Trophoblast cell (in vitro differentiated cells and primary cell): ENCODE data around the gene CAPS.
"Not testable (repeated sequence)": the region's sequence is repeated elsewhere in the genome, so short reads cannot be mapped to it uniquely, and the experiment has no call there.

ENCODE experiments used
- DNase-seq, 2 donors: peaks; one replicate each; pipeline ENCODE4 v3.0.0-alpha.2; 2016
- H2AFZ ChIP-seq: 2 replicates; pipeline ENCODE4 v1.6.1; 2013; ENCODE audit warnings: low read length, moderate library complexity, mild to moderate bottlenecking; ENCODE audit not compliant: insufficient read depth, poor library complexity
- H2AK5ac ChIP-seq: 2 replicates; pipeline ENCODE4 v1.6.1; 2013; ENCODE audit warnings: mild to moderate bottlenecking, low read length
- H2BK120ac ChIP-seq: 2 replicates; pipeline ENCODE4 v1.6.1; 2013; ENCODE audit warnings: low read length, mild to moderate bottlenecking, moderate library complexity; ENCODE audit not compliant: insufficient read depth, poor library complexity
- H2BK12ac ChIP-seq: 2 replicates; pipeline ENCODE4 v1.6.1; 2013; ENCODE audit warnings: mild to moderate bottlenecking, low read length, moderate library complexity
- H2BK5ac ChIP-seq: 2 replicates; pipeline ENCODE4 v1.6.1; 2013; ENCODE audit warnings: low read length, low read depth, moderate library complexity, mild to moderate bottlenecking; ENCODE audit not compliant: poor library complexity
- H3K14ac ChIP-seq: 2 replicates; pipeline ENCODE4 v1.6.1; 2013; ENCODE audit warnings: mild to moderate bottlenecking, low read length
- H3K18ac ChIP-seq: 2 replicates; pipeline ENCODE4 v1.6.1; 2013; ENCODE audit warnings: mild to moderate bottlenecking, low read length
- H3K23ac ChIP-seq: 2 replicates; pipeline ENCODE4 v1.6.1; 2013; ENCODE audit warnings: low read length
- H3K27ac ChIP-seq: 2 replicates; pipeline ENCODE4 v1.5.1; 2013; ENCODE audit warnings: low read depth, mild to moderate bottlenecking, inconsistent platforms, low read length, moderate library complexity
- H3K27me3 ChIP-seq: 2 replicates; pipeline ENCODE4 v1.6.1; 2013; ENCODE audit warnings: inconsistent platforms, mild to moderate bottlenecking, low read length, moderate library complexity; ENCODE audit not compliant: insufficient read depth
- H3K36me3 ChIP-seq, 2 experiments: 1 replicate in 1 of 2; 2 replicates in 1 of 2; pipeline ENCODE4 v1.6.1; 2013; ENCODE audit warnings: low read length in 2 of 2, mild to moderate bottlenecking in 2 of 2, moderate library complexity in 1 of 2; ENCODE audit not compliant: insufficient read depth in 2 of 2, control insufficient read depth in 1 of 2
- H3K4ac ChIP-seq: 2 replicates; pipeline ENCODE4 v1.6.1; 2013; ENCODE audit warnings: low read depth, mild to moderate bottlenecking, low read length, moderate library complexity
- H3K4me1 ChIP-seq, 2 experiments: 1 replicate in 1 of 2; 2 replicates in 1 of 2; pipeline ENCODE4 v1.6.1; 2013; ENCODE audit warnings: low read length in 2 of 2, mild to moderate bottlenecking in 2 of 2, moderate library complexity in 1 of 2; ENCODE audit not compliant: insufficient read depth in 2 of 2, control insufficient read depth in 1 of 2
- H3K4me2 ChIP-seq: 2 replicates; pipeline ENCODE4 v1.6.1; 2013; ENCODE audit warnings: inconsistent platforms, mild to moderate bottlenecking, low read length, moderate library complexity
- H3K4me3 ChIP-seq: 2 replicates; pipeline ENCODE4 v1.5.1; 2013; ENCODE audit warnings: mild to moderate bottlenecking, low read depth, low read length, inconsistent platforms
- H3K79me1 ChIP-seq: one replicate; pipeline ENCODE4 v1.6.1; 2013; ENCODE audit warnings: low read length
- H3K79me2 ChIP-seq: 2 replicates; pipeline ENCODE4 v1.6.1; 2013; ENCODE audit warnings: low read length, mild to moderate bottlenecking; ENCODE audit not compliant: control insufficient read depth, insufficient read depth, poor library complexity
- H3K9ac ChIP-seq: 2 replicates; pipeline ENCODE4 v1.6.1; 2013; ENCODE audit warnings: mild to moderate bottlenecking, low read length
- H3K9me3 ChIP-seq: 2 replicates; pipeline ENCODE4 v1.6.1; 2013; ENCODE audit warnings: low read depth, mild to moderate bottlenecking, control low read depth, inconsistent platforms, low read length; ENCODE audit not compliant: insufficient read depth
- H4K12ac ChIP-seq: 2 replicates; pipeline ENCODE4 v1.6.1; 2013; ENCODE audit warnings: low read depth, mild to moderate bottlenecking, low read length, moderate library complexity
- H4K8ac ChIP-seq: 2 replicates; pipeline ENCODE4 v1.6.1; 2013; ENCODE audit warnings: low read depth, mild to moderate bottlenecking, low read length, moderate library complexity
- H4K91ac ChIP-seq: one replicate; pipeline ENCODE4 v1.6.1; 2013; ENCODE audit warnings: low read depth, mild to moderate bottlenecking, low read length, moderate library complexity
- WGBS: extraction: QIAGEN DNeasy Blood & Tissue Kit; methylation state at CpG from one replicate; pipeline ENCODE4 v1.1.7; 2013; ENCODE audit warnings: missing lambda C conversion rate; ENCODE audit not compliant: insufficient read length, insufficient coverage; ENCODE audit errors: extremely low coverage; 5-methylcytosine and 5-hydroxymethylcytosine counted together

Gene CAPS

DNA sequence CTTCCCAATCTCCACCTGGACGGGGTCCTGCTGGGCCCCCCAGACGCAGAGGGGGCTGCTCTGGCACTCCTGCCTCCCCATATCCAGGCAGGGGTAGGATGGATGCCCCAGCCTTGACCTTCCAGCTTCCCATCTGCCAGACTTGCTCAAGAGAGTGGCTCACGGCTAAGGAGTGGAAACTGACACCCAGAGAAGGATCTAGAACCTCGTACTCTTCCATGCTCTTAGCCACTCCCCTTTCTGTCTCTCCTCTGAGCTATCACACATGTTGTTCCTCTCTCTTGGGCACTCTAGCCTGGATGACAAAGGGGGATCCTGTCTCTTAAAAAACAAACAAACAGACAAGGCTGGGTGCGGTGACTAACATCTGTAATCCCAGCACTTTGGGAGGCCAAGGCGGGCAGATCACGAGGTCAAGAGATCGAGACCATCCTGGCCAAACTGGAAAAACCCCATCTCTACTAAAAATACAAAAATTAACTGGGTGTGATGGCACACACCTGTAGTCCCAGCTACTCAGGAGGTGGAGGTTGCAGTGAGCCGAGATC, 31.6 kb upstream of the CAPS start:
- WGBS = no CpG with 5 or more reads among the region's 9 CpGs
- H3K4me3 ChIP-seq = no peak overlapping the region

DNA sequence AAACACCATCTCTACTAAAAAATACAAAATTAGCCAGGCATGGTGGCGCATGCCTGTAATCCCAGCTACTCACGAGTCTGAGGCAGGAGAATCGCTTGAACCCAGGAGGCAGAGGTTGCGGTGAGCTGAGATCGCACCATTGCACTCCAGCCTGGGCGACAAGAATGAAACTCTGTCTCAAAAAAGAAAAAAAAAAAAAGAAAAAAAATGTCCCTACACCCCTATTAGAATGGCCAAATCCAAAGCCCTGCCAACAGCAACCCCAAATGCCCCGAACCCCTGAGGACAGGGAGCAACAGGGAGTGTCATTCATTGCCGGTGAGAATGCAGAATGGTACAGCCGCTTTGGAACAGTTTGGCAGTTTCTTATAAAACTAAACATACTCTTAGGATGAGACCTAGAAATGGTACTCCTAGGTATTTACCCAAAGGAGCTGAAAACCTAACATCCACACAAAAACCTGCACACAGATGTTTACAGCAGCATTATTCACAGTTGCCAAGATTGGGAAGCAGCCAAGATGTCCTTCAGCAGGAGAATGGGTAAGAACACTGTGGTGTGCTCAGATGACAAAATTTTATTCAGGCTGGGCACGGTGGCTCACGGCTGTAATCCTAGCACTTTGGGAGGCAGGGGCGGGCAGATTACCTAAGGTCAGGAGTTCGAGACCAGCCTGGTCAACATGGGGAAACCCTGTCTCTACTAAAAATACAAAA, 30.7 kb upstream of the CAPS start:
- not testable (repeated sequence) for H3K9me3 ChIP-seq, H3K23ac ChIP-seq, H4K8ac ChIP-seq, H3K79me2 ChIP-seq, H3K27ac ChIP-seq, H3K4ac ChIP-seq, H3K27me3 ChIP-seq, H3K4me1 ChIP-seq, H4K12ac ChIP-seq, H4K91ac ChIP-seq, DNase-seq, H3K79me1 ChIP-seq, H2BK5ac ChIP-seq, H3K9ac ChIP-seq, H2BK12ac ChIP-seq, H3K4me2 ChIP-seq, H3K36me3 ChIP-seq, H3K18ac ChIP-seq, H2AK5ac ChIP-seq, H2BK120ac ChIP-seq, H3K14ac ChIP-seq, H3K4me3 ChIP-seq, H2AFZ ChIP-seq
- no CpG with 5 or more reads among the region's 13 CpGs for WGBS

More for the DNA sequence above, 31.6 kb upstream of the CAPS start:
- Histone ChIP-seq H2AK5ac (no peak overlapping the region), H2BK120ac (no peak overlapping the region), H3K9ac (no peak overlapping the region), H3K4me2 (no peak overlapping the region), H3K4me1 (peaks cover 0 to 5% of the 10 kb centered on the region in 2 experiments), H2BK12ac (no peak overlapping the region), H3K18ac (no peak overlapping the region), H4K91ac (no peak overlapping the region), H3K36me3 (no peaks in the 10 kb centered on the region), H4K12ac (no peak overlapping the region), H3K27ac (no peak overlapping the region), H4K8ac (no peak overlapping the region), H3K23ac (no peak overlapping the region), H2AFZ (no peak overlapping the region), H3K27me3 (no peaks in the 10 kb centered on the region), H3K14ac (no peak overlapping the region), H2BK5ac (no peak overlapping the region), H3K79me2 (no peaks in the 10 kb centered on the region), H3K9me3 (no peaks in the 10 kb centered on the region), H3K4ac (no peak overlapping the region), H3K79me1 (no peaks in the 10 kb centered on the region)
- no peak for DNase-seq

DNA sequence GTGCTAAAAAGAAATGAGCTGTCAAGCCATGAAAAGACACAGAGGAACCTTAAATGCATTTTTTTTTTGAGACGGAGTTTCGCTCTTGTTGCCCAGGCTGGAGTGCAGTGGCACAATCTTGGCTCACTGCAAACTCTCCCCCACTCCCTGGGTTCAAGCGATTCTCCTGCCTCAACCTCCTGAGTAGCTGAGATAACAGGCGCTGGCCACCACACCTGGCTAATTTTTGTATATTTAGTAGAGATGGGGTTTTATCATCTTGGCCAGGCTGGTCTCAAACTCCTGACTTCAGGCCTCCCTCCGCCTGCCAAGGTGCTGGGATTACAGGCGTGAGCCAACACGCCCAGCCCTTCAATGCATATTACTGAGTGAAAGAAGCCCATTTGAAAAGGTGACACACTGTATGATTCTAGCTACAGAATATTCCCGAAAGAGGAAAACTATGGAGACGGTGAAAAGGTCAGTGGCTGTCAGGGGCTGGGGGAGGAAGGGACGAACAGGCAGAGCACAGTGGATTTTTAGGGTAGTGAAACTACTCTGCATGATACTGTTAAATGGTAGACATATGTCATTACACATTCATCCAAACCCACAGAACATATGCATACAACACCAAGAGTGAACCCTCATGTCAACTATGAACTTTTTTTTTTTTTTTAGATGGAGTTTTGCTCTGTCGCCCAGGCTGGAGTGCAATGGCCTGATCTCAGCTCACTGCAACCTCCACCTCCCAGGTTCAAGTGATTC, 29.8 kb upstream of the CAPS start:
- H2AFZ ChIP-seq, H3K36me3 ChIP-seq, H3K4me2 ChIP-seq, H4K91ac ChIP-seq, H3K79me1 ChIP-seq, H4K12ac ChIP-seq, H3K9me3 ChIP-seq, H3K27me3 ChIP-seq, H3K4me1 ChIP-seq, H2AK5ac ChIP-seq, DNase-seq, H3K14ac ChIP-seq, H2BK5ac ChIP-seq, H3K18ac ChIP-seq, H3K4ac ChIP-seq, H3K27ac ChIP-seq, H3K9ac ChIP-seq, H2BK12ac ChIP-seq, H3K23ac ChIP-seq, H3K79me2 ChIP-seq, H2BK120ac ChIP-seq, H3K4me3 ChIP-seq, H4K8ac ChIP-seq: not testable (repeated sequence)
- no CpG with 5 or more reads among the region's 11 CpGs for WGBS

DNA sequence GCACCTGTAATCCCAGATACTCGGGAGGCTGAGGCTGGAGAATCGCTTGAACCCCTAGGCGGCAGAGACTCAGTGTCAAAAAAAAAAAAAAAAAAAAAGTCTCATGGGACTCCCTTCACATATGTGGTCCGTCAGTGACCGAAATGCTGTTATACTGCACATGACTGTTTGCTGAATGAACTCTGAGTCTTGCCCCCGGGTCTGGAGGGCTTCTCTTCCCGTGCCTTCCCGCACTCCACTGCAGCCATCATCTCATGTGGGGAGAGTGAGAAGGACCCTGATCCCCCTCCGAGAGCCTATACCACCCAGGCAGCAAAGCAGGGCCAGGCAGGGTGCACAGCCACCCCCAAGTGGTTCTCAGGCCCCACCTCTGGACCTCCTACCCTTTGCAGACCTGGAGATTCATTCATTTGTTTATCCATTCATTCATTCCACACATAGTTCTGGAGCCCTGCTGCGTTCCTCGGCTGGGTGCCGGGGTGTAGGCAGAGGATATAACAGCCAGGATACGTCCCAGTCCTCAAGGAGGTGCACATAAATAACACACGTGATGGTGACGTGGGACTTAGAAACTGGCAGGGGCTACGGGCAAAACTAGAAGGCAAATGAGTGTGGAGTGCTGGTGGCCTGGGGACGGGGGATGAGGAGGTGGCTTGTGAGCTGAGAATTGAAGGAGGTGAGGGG, 24.6 kb upstream of the CAPS start:
- Histone ChIP-seq H4K8ac (no peak overlapping the region), H2BK12ac (no peak overlapping the region), H3K4me2 (no peak overlapping the region), H3K36me3 (peaks cover 2 to 4% of the 10 kb centered on the region in 2 experiments), H4K91ac (no peak overlapping the region), H2AK5ac (no peak overlapping the region), H2AFZ (no peak overlapping the region), H3K9ac (no peak overlapping the region), H4K12ac (no peak overlapping the region), H3K4me1 (peaks cover 0 to 2% of the 10 kb centered on the region in 2 experiments), H2BK5ac (no peak overlapping the region), H3K27me3 (no peaks in the 10 kb centered on the region), H3K4ac (no peak overlapping the region), H3K79me2 (no peaks in the 10 kb centered on the region), H2BK120ac (no peak overlapping the region), H3K14ac (no peak overlapping the region), H3K27ac (no peak overlapping the region), H3K9me3 (no peaks in the 10 kb centered on the region), H3K18ac (no peak overlapping the region), H3K79me1 (no peaks in the 10 kb centered on the region), H3K23ac (no peak overlapping the region), H3K4me3 (no peak overlapping the region)
- peak; percentile 17 to 27 for DNase-seq
- no CpG with 5 or more reads among the region's 17 CpGs for WGBS
